HFF-Myc (cell line): ENCODE results near the gene PCK2.
A peak's percentile ranks its signal among the peaks of the same experiment; 100 is the strongest.

Experiments
- DNase-seq: peaks from one replicate; pipeline ENCODE4 v3.0.0-alpha.2; 2011; ENCODE audit warnings: low read depth; ENCODE audit errors: extremely low read depth
- H3K4me3 ChIP-seq: replicated peaks from 2 replicates; pipeline ENCODE4 v1.5.1; 2011; ENCODE audit warnings: low read depth, mild to moderate bottlenecking, control low read depth, low read length
- CTCF ChIP-seq: IDR thresholded peaks from 2 replicates; pipeline ENCODE4 v1.5.1; 2012; ENCODE audit warnings: mild to moderate bottlenecking, low read depth, low read length, control low read depth; ENCODE audit errors: missing control alignments

Gene PCK2

GRCh38 chr14:24135834-24136683, 41.9 kb downstream of the PCK2 start, which contains the start of gene PSME1:
PSME1 (plus strand) TSS chr14:24136194; CDS start chr14:24136263, 69 bp downstream.
- H3K4me3 ChIP-seq = peak within 1 kb of the TSS; percentile 79
- no peak for TF ChIP-seq CTCF
- DNase-seq = peak; percentile 44

- peak overlapping the region; percentile 79 for H3K4me3 ChIP-seq
- TF ChIP-seq CTCF = no peak
- DNase-seq = no peak
Observed at GRCh38 chr14:24136684-24137528, 42.8 kb downstream of the PCK2 start.

GRCh38 chr14:24137529-24138395, 43.7 kb downstream of the PCK2 start:
- no peak for TF ChIP-seq CTCF
- no peak for DNase-seq
- H3K4me3 ChIP-seq = no peak overlapping the region

GRCh38 chr14:24138396-24139271, 44.5 kb downstream of the PCK2 start:
- no peak overlapping the region for H3K4me3 ChIP-seq
- no peak for TF ChIP-seq CTCF
- no peak for DNase-seq

GRCh38 chr14:24139272-24139934, 45.3 kb downstream of the PCK2 start:
- TF ChIP-seq CTCF = no peak
- no peak for DNase-seq

More at GRCh38 chr14:24139272-24139934, 45.3 kb downstream of the PCK2 start:
- H3K4me3 ChIP-seq = peak overlapping the region; percentile 81
